CD14-positive monocyte (primary cell): ENCODE measurements around the gene KIF16B. TPM values are rescaled to one million over a fixed set of nuclear protein-coding genes. Genes with fewer than 3 reads are reported as not detected.

ENCODE experiments used
- DNase-seq, 3 donors: peaks; one replicate each; pipeline ENCODE4 v3.0.0-alpha.2; 2011 to 2022
- H2AFZ ChIP-seq: 2 replicates; pipeline ENCODE4 v1.6.0; 2012; ENCODE audit warnings: mild to moderate bottlenecking, low read depth, low read length, inconsistent platforms; ENCODE audit not compliant: insufficient read depth, poor library complexity, severe bottlenecking
- H3K27ac ChIP-seq, 2 donors: 1 replicate in 1 of 2; 2 replicates in 1 of 2; pipeline ENCODE4 v1.5.1; 2012 to 2013; ENCODE audit warnings: low read length in 2 of 2, control low read depth in 1 of 2, inconsistent platforms in 1 of 2, low read depth in 1 of 2, mild to moderate bottlenecking in 1 of 2
- H3K27me3 ChIP-seq, 2 donors: one replicate each; pipeline versions ENCODE4 v1.6.0 to v1.6.1; 2011 to 2013; ENCODE audit warnings: low read length in 2 of 2; ENCODE audit not compliant: control insufficient read depth in 2 of 2, insufficient read depth in 2 of 2
- H3K36me3 ChIP-seq, 2 donors: replicated peaks in 1 of 2; 1 replicate in 1 of 2; 2 replicates in 1 of 2; pipeline versions ENCODE4 v1.5.1 to v1.6.1; 2012 to 2013; ENCODE audit warnings: low read length in 2 of 2, control low read depth in 1 of 2, inconsistent platforms in 1 of 2, mild to moderate bottlenecking in 1 of 2; ENCODE audit not compliant: insufficient read depth in 2 of 2, control insufficient read depth in 1 of 2
- H3K4me1 ChIP-seq, 2 donors: 1 replicate in 1 of 2; 2 replicates in 1 of 2; pipeline versions ENCODE4 v1.5.1 to v1.6.1; 2012 to 2013; ENCODE audit warnings: low read length in 2 of 2, control low read depth in 1 of 2, inconsistent platforms in 1 of 2, mild to moderate bottlenecking in 1 of 2, moderate library complexity in 1 of 2; ENCODE audit not compliant: insufficient read depth in 2 of 2, control insufficient read depth in 1 of 2
- H3K4me2 ChIP-seq: replicated peaks from 2 replicates; pipeline ENCODE3; 2012; ENCODE audit warnings: low read length, moderate library complexity, mild to moderate bottlenecking; ENCODE audit not compliant: poor library complexity, severe bottlenecking; ENCODE audit errors: extremely low read depth
- H3K4me3 ChIP-seq, 3 experiments: fragments of 200-600 bp in 1 of 3; sonication (generic) in 1 of 3; replicated peaks in 1 of 3; 1 replicate in 2 of 3; 2 replicates in 1 of 3; pipeline ENCODE4 v1.5.1; 2011 to 2013; ENCODE audit warnings: low read length in 3 of 3, mild to moderate bottlenecking in 3 of 3, control low read depth in 2 of 3, low read depth in 2 of 3, inconsistent platforms in 1 of 3, moderate library complexity in 1 of 3
- H3K79me2 ChIP-seq: 2 replicates; pipeline ENCODE4 v1.6.0; 2012; ENCODE audit warnings: mild to moderate bottlenecking, control low read depth, inconsistent platforms, low read length, moderate library complexity; ENCODE audit not compliant: insufficient read depth
- H3K9ac ChIP-seq: 2 replicates; pipeline ENCODE4 v1.6.0; 2017; ENCODE audit warnings: low read length, mild to moderate bottlenecking; ENCODE audit not compliant: insufficient read depth, poor library complexity, severe bottlenecking
- H3K9me3 ChIP-seq, 2 donors: replicated peaks in 1 of 2; 1 replicate in 1 of 2; 2 replicates in 1 of 2; pipeline versions ENCODE4 v1.5.1 to v1.6.1; 2012 to 2013; ENCODE audit warnings: low read length in 2 of 2, control low read depth in 1 of 2; ENCODE audit not compliant: control insufficient read depth in 1 of 2, insufficient read depth in 1 of 2
- H4K20me1 ChIP-seq: 2 replicates; pipeline ENCODE4 v1.6.0; 2012; ENCODE audit warnings: mild to moderate bottlenecking, low read length, control low read depth, moderate library complexity; ENCODE audit not compliant: insufficient read depth
- H3K27ac Mint-ChIP-seq, 7 donors: one replicate each; pipeline ENCODE4 v1.8.0; 2020; ENCODE audit warnings: mild to moderate bottlenecking in 7 of 7, mixed read lengths in 7 of 7, moderate library complexity in 6 of 7, inconsistent platforms in 2 of 7
- H3K27me3 Mint-ChIP-seq, 3 donors: one replicate each; pipeline ENCODE4 v1.8.0; 2021 to 2022; ENCODE audit warnings: low read depth in 3 of 3, mild to moderate bottlenecking in 3 of 3, mixed read lengths in 3 of 3, moderate library complexity in 3 of 3, inconsistent platforms in 1 of 3
- H3K36me3 Mint-ChIP-seq, 2 donors: one replicate each; pipeline ENCODE4 v1.8.0; 2020; ENCODE audit warnings: mixed read lengths in 2 of 2, inconsistent platforms in 1 of 2, mild to moderate bottlenecking in 1 of 2
- H3K4me1 Mint-ChIP-seq: one replicate; pipeline ENCODE4 v1.8.0; 2020; ENCODE audit warnings: mild to moderate bottlenecking, mixed read lengths
- H3K4me3 Mint-ChIP-seq, 2 donors: one replicate each; pipeline ENCODE4 v1.8.0; 2020; ENCODE audit warnings: mild to moderate bottlenecking in 2 of 2, mixed read lengths in 2 of 2, moderate library complexity in 1 of 2
- H3K9me3 Mint-ChIP-seq, 7 donors: one replicate each; pipeline ENCODE4 v1.8.0; 2020 to 2022; ENCODE audit warnings: mixed read lengths in 7 of 7, mild to moderate bottlenecking in 6 of 7, moderate library complexity in 6 of 7, inconsistent platforms in 2 of 7
- intact Hi-C, 2 donors: fragments of 100-400 bp; cut with micrococcal nuclease; formaldehyde crosslinking; loops; one replicate each; pipeline versions ENCODE4 v1.15.0 to v1.15.1; 2023
- polyA plus RNA-seq, 3 donors: library from polyadenylated mRNA; depleted of rRNA in 1 of 3; unstranded in 2 of 3; stranded (reverse) in 1 of 3; fragments of 300-500 nt in 2 of 3; fragments of >200 nt in 1 of 3; fragmentation: Illumina TruSeq in 2 of 3; gene quantifications; 1 replicate in 2 of 3; 2 replicates in 1 of 3; pipeline ENCODE4 v1.2.3, GENCODE V29; 2012 to 2021
- TF ChIP-seq, protein P1 (sequence below): fragments of 200-600 bp; IDR thresholded peaks from one replicate; pipeline ENCODE4 v1.8.0; 2022; ENCODE audit warnings: antibody characterized with exemption, mild to moderate bottlenecking

KIF16B gene
- polyA plus RNA-seq, 3 donors = 0.89 to 2.9 (median 2.8) TPM

DNA sequence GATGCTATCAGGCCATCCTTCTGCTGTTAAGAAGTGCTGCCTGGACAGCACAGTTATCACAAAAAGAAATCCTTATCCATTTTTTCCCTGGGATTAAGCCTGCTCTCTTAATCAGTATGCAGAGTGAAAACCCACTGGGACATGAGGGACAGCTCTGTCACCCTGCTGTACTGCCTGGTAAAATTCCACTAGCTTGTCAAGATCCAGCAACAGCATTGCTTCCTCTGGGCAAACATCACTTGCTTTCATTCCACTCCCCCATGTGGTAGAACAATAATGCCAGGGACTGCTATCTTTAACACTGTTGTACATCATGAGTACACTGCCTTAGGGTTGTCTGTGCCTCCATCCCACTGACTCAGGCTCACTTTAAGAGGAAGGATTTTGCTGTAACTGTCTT lies 331.3 kb downstream of the KIF16B start:
- Histone ChIP-seq H3K27ac (no peak overlapping the region), H2AFZ (no peak overlapping the region), H3K4me2 (no peak overlapping the region), H3K9me3 (peaks cover 11 to 25% of the 10 kb centered on the region in 2 donors), H3K79me2 (no peaks in the 10 kb centered on the region), H4K20me1 (no peaks in the 10 kb centered on the region), H3K27me3 (no peaks in the 10 kb centered on the region), H3K9ac (no peak overlapping the region), H3K36me3 (no peaks in the 10 kb centered on the region), H3K4me1 (no peaks in the 10 kb centered on the region), H3K4me3 (no peak overlapping the region)
- TF ChIP-seq, protein P1, sequence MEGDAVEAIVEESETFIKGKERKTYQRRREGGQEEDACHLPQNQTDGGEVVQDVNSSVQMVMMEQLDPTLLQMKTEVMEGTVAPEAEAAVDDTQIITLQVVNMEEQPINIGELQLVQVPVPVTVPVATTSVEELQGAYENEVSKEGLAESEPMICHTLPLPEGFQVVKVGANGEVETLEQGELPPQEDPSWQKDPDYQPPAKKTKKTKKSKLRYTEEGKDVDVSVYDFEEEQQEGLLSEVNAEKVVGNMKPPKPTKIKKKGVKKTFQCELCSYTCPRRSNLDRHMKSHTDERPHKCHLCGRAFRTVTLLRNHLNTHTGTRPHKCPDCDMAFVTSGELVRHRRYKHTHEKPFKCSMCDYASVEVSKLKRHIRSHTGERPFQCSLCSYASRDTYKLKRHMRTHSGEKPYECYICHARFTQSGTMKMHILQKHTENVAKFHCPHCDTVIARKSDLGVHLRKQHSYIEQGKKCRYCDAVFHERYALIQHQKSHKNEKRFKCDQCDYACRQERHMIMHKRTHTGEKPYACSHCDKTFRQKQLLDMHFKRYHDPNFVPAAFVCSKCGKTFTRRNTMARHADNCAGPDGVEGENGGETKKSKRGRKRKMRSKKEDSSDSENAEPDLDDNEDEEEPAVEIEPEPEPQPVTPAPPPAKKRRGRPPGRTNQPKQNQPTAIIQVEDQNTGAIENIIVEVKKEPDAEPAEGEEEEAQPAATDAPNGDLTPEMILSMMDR = no peak
- no peak for DNase-seq
- H3K27ac Mint-ChIP-seq = no peak overlapping the region
- peaks cover 0 to 2% (median 1%) of the 10 kb centered on the region in 3 donors for H3K27me3 Mint-ChIP-seq
- H3K4me1 Mint-ChIP-seq = no peaks in the 10 kb centered on the region
- intact Hi-C loops = no loop called here
- no peak overlapping the region for H3K4me3 Mint-ChIP-seq
- H3K36me3 Mint-ChIP-seq = no peaks in the 10 kb centered on the region
- H3K9me3 Mint-ChIP-seq = peaks cover 4 to 29% (median 17%) of the 10 kb centered on the region in 7 donors

DNA sequence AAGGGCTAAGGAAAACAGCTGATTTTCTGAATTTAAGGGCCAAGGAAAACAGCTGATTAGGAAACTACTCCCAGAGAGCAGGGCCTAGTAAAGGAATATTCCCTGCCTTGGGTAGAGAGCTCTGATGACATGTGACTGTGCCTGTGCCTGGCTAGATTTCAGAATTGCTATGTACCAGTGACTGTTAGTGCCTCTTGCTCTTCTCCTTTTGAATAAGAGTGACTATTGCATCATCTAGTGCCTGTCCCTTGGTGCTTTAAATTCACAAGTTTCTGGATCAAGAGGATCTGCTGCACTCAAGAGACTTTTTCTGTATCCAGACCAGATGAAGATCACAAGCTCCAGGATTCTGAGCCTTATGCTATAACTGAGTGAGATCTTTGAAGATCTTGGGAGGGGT lies 332.9 kb downstream of the KIF16B start:
- H3K36me3 Mint-ChIP-seq = no peaks in the 10 kb centered on the region

More for the DNA sequence above, 332.9 kb downstream of the KIF16B start:
- Mint-ChIP-seq H3K9me3 (peaks cover 4 to 31% (median 18%) of the 10 kb centered on the region in 7 donors), H3K27ac (no peak overlapping the region), H3K27me3 (peaks cover 0 to 1% (median 0%) of the 10 kb centered on the region in 3 donors), H3K4me3 (no peak overlapping the region), H3K4me1 (no peaks in the 10 kb centered on the region)
- intact Hi-C loops = no loop called here
- Histone ChIP-seq H3K4me1 (no peaks in the 10 kb centered on the region), H3K27me3 (no peaks in the 10 kb centered on the region), H4K20me1 (no peaks in the 10 kb centered on the region), H3K4me2 (no peak overlapping the region), H3K79me2 (no peaks in the 10 kb centered on the region), H3K36me3 (no peaks in the 10 kb centered on the region), H3K9me3 (peaks cover 18 to 25% of the 10 kb centered on the region in 2 donors), H3K27ac (no peak overlapping the region), H3K4me3 (no peak overlapping the region), H2AFZ (no peak overlapping the region), H3K9ac (no peak overlapping the region)
- no peak for DNase-seq
- TF ChIP-seq, protein P1 = no peak
